IMR-90 (cell line): ENCODE measurements around the gene LAMTOR3. TPM values are rescaled to one million over a fixed set of nuclear protein-coding genes. Genes with fewer than 3 reads are reported as not detected.

Experiments used
- ATAC-seq: fragments of 200-7000 bp; cut with Tn5 transposase; 2 replicates; pipeline ENCODE4 v1.9.1; 2020; ENCODE audit warnings: low read depth, mild to moderate bottlenecking, moderate library complexity
- BruUV-seq: library from RNA; stranded (reverse); fragments of 400-500 nt; replicated peaks from 2 replicates; lab custom pipeline; 2021; lab: Mats Ljungman, UMichigan
- CTCF ChIA-PET: fragments of 300-600 bp; formaldehyde crosslinking; extraction: SDS; loops from one replicate; lab custom pipeline; 2021; ENCODE audit warnings: antibody characterized with exemption; lab: Yijun Ruan, JAX
- POLR2A ChIA-PET: fragments of 300-600 bp; sonication (Branson Sonifier 250); formaldehyde crosslinking; loops from one replicate; lab custom pipeline; 2022; ENCODE audit warnings: antibody characterized with exemption; ENCODE audit not compliant: unreplicated experiment; lab: Charles Lee
- DNase-seq: peaks from one replicate; pipeline ENCODE4 v3.0.0; 2013
- H2AFZ ChIP-seq: replicated peaks from 2 replicates; pipeline ENCODE3; 2013; ENCODE audit warnings: low read length, mild to moderate bottlenecking; ENCODE audit not compliant: poor library complexity
- H2AK5ac ChIP-seq: 2 replicates; pipeline ENCODE4 v1.6.1; 2013; ENCODE audit warnings: low read depth, low read length, inconsistent platforms
- H2AK9ac ChIP-seq: replicated peaks from 2 replicates; pipeline ENCODE3; 2013; ENCODE audit warnings: mild to moderate bottlenecking, low read depth, low read length, moderate library complexity; ENCODE audit not compliant: poor library complexity
- H2BK120ac ChIP-seq: 2 replicates; pipeline ENCODE4 v1.6.1; 2013; ENCODE audit warnings: low read depth, low read length, inconsistent platforms
- H2BK15ac ChIP-seq: 3 replicates; pipeline ENCODE4 v1.6.1; 2013; ENCODE audit warnings: low read depth, low read length, inconsistent platforms
- H2BK20ac ChIP-seq: 2 replicates; pipeline ENCODE4 v1.6.1; 2013; ENCODE audit warnings: low read depth, mild to moderate bottlenecking, inconsistent platforms, low read length, moderate library complexity
- H2BK5ac ChIP-seq: 2 replicates; pipeline ENCODE4 v1.6.1; 2013; ENCODE audit warnings: mild to moderate bottlenecking, low read depth, low read length, inconsistent platforms; ENCODE audit not compliant: poor library complexity, severe bottlenecking
- H3K14ac ChIP-seq: replicated peaks from 2 replicates; pipeline ENCODE4 v1.6.1; 2013; ENCODE audit warnings: low read depth, low read length, inconsistent platforms
- H3K18ac ChIP-seq: 2 replicates; pipeline ENCODE4 v1.6.1; 2013; ENCODE audit warnings: low read depth, low read length, control low read depth
- H3K23ac ChIP-seq: 2 replicates; pipeline ENCODE4 v1.6.1; 2013; ENCODE audit warnings: low read depth, low read length, inconsistent platforms
- H3K27ac ChIP-seq: 2 replicates; pipeline ENCODE4 v1.5.1; 2013; ENCODE audit warnings: mild to moderate bottlenecking, control low read depth, low read length; ENCODE audit not compliant: insufficient read depth
- H3K27me3 ChIP-seq: 2 replicates; pipeline ENCODE4 v1.6.1; 2013; ENCODE audit warnings: low read length; ENCODE audit not compliant: control insufficient read depth, insufficient read depth
- H3K36me3 ChIP-seq: 2 replicates; pipeline ENCODE4 v1.6.1; 2013; ENCODE audit warnings: low read length, mixed read lengths; ENCODE audit not compliant: control insufficient read depth, insufficient read depth
- H3K4ac ChIP-seq: 2 replicates; pipeline ENCODE4 v1.6.1; 2013; ENCODE audit warnings: low read depth, low read length, inconsistent platforms
- H3K4me1 ChIP-seq: 2 replicates; pipeline ENCODE4 v1.6.1; 2013; ENCODE audit warnings: low read length, mixed read lengths; ENCODE audit not compliant: control insufficient read depth, insufficient read depth
- H3K4me2 ChIP-seq: 2 replicates; pipeline ENCODE4 v1.6.1; 2013; ENCODE audit warnings: low read depth, mild to moderate bottlenecking, control low read depth, low read length, moderate library complexity
- H3K4me3 ChIP-seq: 2 replicates; pipeline ENCODE4 v1.5.1; 2013; ENCODE audit warnings: low read depth, mild to moderate bottlenecking, control low read depth, low read length, moderate library complexity; ENCODE audit not compliant: insufficient read depth
- H3K56ac ChIP-seq: 2 replicates; pipeline ENCODE4 v1.6.1; 2013; ENCODE audit warnings: low read length, inconsistent platforms; ENCODE audit not compliant: insufficient read depth; ENCODE audit errors: extremely low read depth
- H3K79me1 ChIP-seq, 2 experiments: 2 replicates each; pipeline ENCODE4 v1.6.1; 2013; ENCODE audit warnings: low read length in 2 of 2, inconsistent platforms in 1 of 2, low read depth in 1 of 2
- H3K9ac ChIP-seq: 2 replicates; pipeline ENCODE4 v1.6.1; 2013; ENCODE audit warnings: low read depth, low read length, control low read depth
- H3K9me1 ChIP-seq: 2 replicates; pipeline ENCODE4 v1.6.1; 2013; ENCODE audit warnings: low read length, inconsistent platforms; ENCODE audit not compliant: insufficient read depth
- H3K9me3 ChIP-seq: 2 replicates; pipeline ENCODE4 v1.6.1; 2013; ENCODE audit warnings: low read length; ENCODE audit not compliant: control insufficient read depth, insufficient read depth
- H4K20me1 ChIP-seq: 2 replicates; pipeline ENCODE4 v1.6.1; 2013; ENCODE audit warnings: low read length, inconsistent platforms; ENCODE audit not compliant: insufficient read depth
- H4K5ac ChIP-seq: 2 replicates; pipeline ENCODE4 v1.6.1; 2013; ENCODE audit warnings: mild to moderate bottlenecking, low read depth, low read length, control low read depth
- H4K8ac ChIP-seq, 2 experiments: 2 replicates each; pipeline ENCODE4 v1.6.1; 2013; ENCODE audit warnings: low read depth in 2 of 2, low read length in 2 of 2, control low read depth in 1 of 2, inconsistent platforms in 1 of 2
- H4K91ac ChIP-seq: 2 replicates; pipeline ENCODE4 v1.6.1; 2013; ENCODE audit warnings: low read depth, low read length, inconsistent platforms; ENCODE audit not compliant: insufficient read depth
- MAZ ChIP-seq: IDR thresholded peaks from 2 replicates; pipeline ENCODE4 v1.6.1; 2012; ENCODE audit warnings: low read depth, mild to moderate bottlenecking, low read length, improper control_type of control experiment, moderate library complexity, borderline replicate concordance
- NFE2L2 ChIP-seq: fragments of 150-350 bp; IDR thresholded peaks from 2 replicates; pipeline ENCODE4 v1.6.1; 2016; ENCODE audit warnings: low read depth, mild to moderate bottlenecking, low read length
- RFX5 ChIP-seq: IDR thresholded peaks from 2 replicates; pipeline ENCODE4 v1.8.0; 2012; ENCODE audit warnings: low read depth, mild to moderate bottlenecking, low read length, moderate library complexity
- WGBS, 2 experiments: methylation state at CpG; one replicate each; pipeline versions ENCODE4 v1.1.5 to v1.1.7; 2013; ENCODE audit warnings: missing lambda C conversion rate in 2 of 2; ENCODE audit not compliant: insufficient read length in 1 of 2; ENCODE audit errors: extremely low coverage in 2 of 2; 5-methylcytosine and 5-hydroxymethylcytosine counted together
- dilution Hi-C: fragments of 300-500 bp; cut with HindIII; formaldehyde crosslinking; loops from one replicate; pipeline ENCODE4 v1.14.3; 2018; ENCODE audit warnings: low sequenced_read_pairs; ENCODE audit not compliant: unreplicated experiment
- in situ Hi-C: fragments of 300-500 bp; cut with MboI; formaldehyde crosslinking; loops from 3 replicates; pipeline ENCODE4 v1.14.3; 2019; ENCODE audit warnings: low sequenced_read_pairs, inconsistent platforms, mixed read lengths
- intact Hi-C: fragments of 100-400 bp; cut with micrococcal nuclease; formaldehyde crosslinking; loops from 2 replicates; pipeline ENCODE4 v1.10.0; 2022
- polyA plus RNA-seq, 3 experiments: library from polyadenylated mRNA; depleted of rRNA; stranded (reverse); fragments of >200 nt; gene quantifications; 2 replicates each; pipeline ENCODE4 v1.2.3, GENCODE V29; 2012; ENCODE audit warnings: low replicate concordance in 1 of 3
- total RNA-seq: library from RNA; depleted of rRNA; stranded (reverse); fragments of >200 nt; gene quantifications from 2 replicates; pipeline ENCODE4 v1.2.3, GENCODE V29; 2012
- TF ChIP-seq, protein P1 (sequence below): fragments of 150-350 bp; IDR thresholded peaks from 2 replicates; pipeline ENCODE4 v1.6.1; 2017; ENCODE audit warnings: mild to moderate bottlenecking, antibody characterized with exemption, low read length, low read depth

The LAMTOR3 gene
- total and polyA plus RNA-seq, 2 of the 4 experiments (the other 2 are of a cell fraction) = 28.6 to 35.7 TPM

DNA sequence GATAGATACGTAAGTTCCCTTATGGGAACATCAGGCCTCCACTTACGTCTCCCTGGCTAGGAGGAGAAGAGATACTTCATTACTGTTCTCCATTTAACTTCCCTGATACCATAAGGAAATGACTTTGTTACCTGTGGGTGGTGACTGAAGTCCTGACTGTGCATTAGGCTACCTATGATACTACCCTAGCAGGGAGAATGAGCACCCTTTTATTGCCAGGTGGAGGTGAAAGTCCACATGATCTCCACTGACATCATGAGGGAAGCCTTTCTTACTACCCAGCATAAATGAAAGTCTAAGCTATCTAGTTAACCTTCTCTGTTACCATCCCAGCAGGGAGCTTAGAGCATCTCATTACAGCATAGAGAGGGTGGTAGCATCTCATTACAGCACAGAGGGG lies 24.4 kb upstream of the LAMTOR3 start:
- DNase-seq (no peak), ATAC-seq (no peak)
- Histone ChIP-seq H4K8ac (no peak overlapping the region), H3K36me3 (peaks cover 13% of the 10 kb centered on the region), H3K27ac (no peak overlapping the region), H3K56ac (no peak overlapping the region), H3K4me1 (no peaks in the 10 kb centered on the region), H4K91ac (no peak overlapping the region), H3K4me2 (no peak overlapping the region), H2AK9ac (no peak overlapping the region), H3K27me3 (no peaks in the 10 kb centered on the region), H3K9me3 (no peaks in the 10 kb centered on the region), H2BK15ac (no peak overlapping the region), H3K23ac (no peak overlapping the region), H2BK5ac (no peak overlapping the region), H2BK120ac (no peak overlapping the region), H3K14ac (no peak overlapping the region), H4K5ac (no peak overlapping the region), H3K4me3 (no peak overlapping the region), H2AK5ac (no peak overlapping the region), H2AFZ (no peak overlapping the region), H4K20me1 (no peaks in the 10 kb centered on the region), H3K18ac (no peak overlapping the region), H3K9ac (no peak overlapping the region), H2BK20ac (no peak overlapping the region), H3K9me1 (0 out of 2 replicates have a peak, but pooled peaks cover 4% of the 10 kb centered on the region), H3K79me1 (peaks cover 8 to 13% of the 10 kb centered on the region in 2 experiments), H3K4ac (no peak overlapping the region)
- ChIA-PET CTCF (no interaction called here), POLR2A (no interaction called here)
- BruUV-seq = no TSS peak
- TF ChIP-seq NFE2L2 (no peak), RFX5 (no peak), MAZ (no peak)
- TF ChIP-seq, protein P1, sequence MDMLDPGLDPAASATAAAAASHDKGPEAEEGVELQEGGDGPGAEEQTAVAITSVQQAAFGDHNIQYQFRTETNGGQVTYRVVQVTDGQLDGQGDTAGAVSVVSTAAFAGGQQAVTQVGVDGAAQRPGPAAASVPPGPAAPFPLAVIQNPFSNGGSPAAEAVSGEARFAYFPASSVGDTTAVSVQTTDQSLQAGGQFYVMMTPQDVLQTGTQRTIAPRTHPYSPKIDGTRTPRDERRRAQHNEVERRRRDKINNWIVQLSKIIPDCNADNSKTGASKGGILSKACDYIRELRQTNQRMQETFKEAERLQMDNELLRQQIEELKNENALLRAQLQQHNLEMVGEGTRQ = no peak
- dilution Hi-C loops = no loop called here
- in situ Hi-C loops = no loop called here
- intact Hi-C loops = no loop called here
- WGBS, 2 experiments = no CpG with 5 or more reads among the region's 2 CpGs
